Stimulated activated naive B cell treated with anti-CD40 and anti-IgM and Interleukin-4, amounts not matched to agents 10 μg/mL and 1 μg/mL and 100 μg/mL, for 72 hours (primary cell): ENCODE results near the gene XPO4.

ENCODE experiments used
- ATAC-seq, 2 donors: fragments of 150-1000 bp; cut with Tn5 transposase; replicated peaks; 2 replicates each; pipeline ENCODE4 v1.10.0; 2021; ENCODE audit warnings: moderate library complexity in 1 of 2
- DNase-seq: peaks from one replicate; pipeline ENCODE4 v3.0.0; 2021
- H3K27ac Mint-ChIP-seq: one replicate; pipeline ENCODE4 v1.8.0; 2022; ENCODE audit warnings: mild to moderate bottlenecking, mixed read lengths
- H3K27me3 Mint-ChIP-seq, 2 donors: one replicate each; pipeline ENCODE4 v1.8.0; 2022; ENCODE audit warnings: mixed read lengths in 2 of 2
- H3K36me3 Mint-ChIP-seq, 2 donors: one replicate each; pipeline ENCODE4 v1.8.0; 2022; ENCODE audit warnings: mixed read lengths in 2 of 2, mild to moderate bottlenecking in 1 of 2
- H3K4me1 Mint-ChIP-seq, 2 donors: one replicate each; pipeline ENCODE4 v1.8.0; 2022; ENCODE audit warnings: mixed read lengths in 2 of 2, mild to moderate bottlenecking in 1 of 2
- H3K4me3 Mint-ChIP-seq, 2 donors: one replicate each; pipeline ENCODE4 v1.8.0; 2022; ENCODE audit warnings: mild to moderate bottlenecking in 2 of 2, mixed read lengths in 2 of 2, moderate library complexity in 1 of 2
- H3K9me3 Mint-ChIP-seq, 2 donors: one replicate each; pipeline ENCODE4 v1.8.0; 2022; ENCODE audit warnings: mixed read lengths in 2 of 2, mild to moderate bottlenecking in 1 of 2

Gene XPO4

DNA sequence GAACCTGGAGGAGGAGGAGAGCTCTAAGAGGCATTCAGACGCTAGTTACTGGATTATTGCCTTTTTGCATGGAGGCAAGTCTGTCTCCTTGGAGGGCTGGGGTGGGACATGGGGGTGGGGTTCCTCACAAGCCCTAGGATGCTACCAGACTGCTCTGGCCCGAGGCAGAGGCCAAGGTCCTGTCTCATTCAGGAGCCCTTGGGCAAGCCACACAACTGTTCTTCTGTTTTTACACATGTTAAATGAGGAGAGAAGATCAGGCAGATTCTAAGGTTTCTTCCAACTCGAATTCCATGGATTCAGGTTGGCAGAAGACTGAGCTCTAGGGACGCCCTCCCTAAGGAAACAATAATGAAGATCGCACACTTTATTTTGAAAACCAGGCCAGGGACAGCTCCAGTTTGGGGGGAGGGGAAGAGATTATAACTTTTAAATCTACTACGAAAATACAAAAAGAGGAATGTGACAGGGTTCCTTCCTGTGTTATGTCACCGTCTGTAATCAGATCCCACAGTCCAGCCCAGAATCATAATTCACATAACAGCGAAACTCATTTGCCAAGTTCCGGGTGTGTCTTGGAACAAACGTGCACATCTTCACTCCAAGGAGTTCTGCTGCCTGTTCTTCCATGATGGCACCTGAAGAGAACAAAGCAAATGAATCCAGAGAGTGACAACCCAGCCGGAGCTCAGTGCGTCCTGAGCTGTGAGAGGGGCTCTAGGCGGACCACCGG lies 173.8 kb downstream of the XPO4 start:
- H3K27me3 Mint-ChIP-seq: no peaks in the 10 kb centered on the region
- peaks cover 20 to 25% of the 10 kb centered on the region in 2 donors for H3K36me3 Mint-ChIP-seq
- no peak overlapping the region for H3K4me3 Mint-ChIP-seq
- H3K4me1 Mint-ChIP-seq: no peaks in the 10 kb centered on the region
- no peaks in the 10 kb centered on the region for H3K9me3 Mint-ChIP-seq
- DNase-seq (no peak), ATAC-seq (no peak)
- H3K27ac Mint-ChIP-seq: no peak overlapping the region

DNA sequence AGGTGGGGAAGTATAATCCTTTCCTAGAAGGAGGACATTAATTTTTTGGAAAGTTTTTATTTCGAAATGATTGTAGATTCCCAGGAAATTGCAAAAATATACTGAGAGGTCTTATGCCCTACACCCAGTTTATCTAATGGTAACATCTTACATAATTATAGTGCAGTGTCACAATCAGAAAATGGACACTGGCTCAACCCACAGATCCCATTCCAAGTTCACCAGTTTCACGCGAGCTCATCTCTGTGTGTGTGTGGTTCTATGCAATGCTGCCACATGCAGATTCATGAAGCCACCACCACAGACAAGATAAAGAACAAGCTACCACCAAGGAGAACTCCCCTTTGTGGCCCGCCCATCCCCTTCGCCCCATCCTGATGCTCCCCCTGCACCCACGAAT lies 174.7 kb downstream of the XPO4 start:
- H3K27me3 Mint-ChIP-seq: no peaks in the 10 kb centered on the region
- no peak overlapping the region for H3K27ac Mint-ChIP-seq
- ATAC-seq (no peak), DNase-seq (no peak)
- H3K4me1 Mint-ChIP-seq: no peaks in the 10 kb centered on the region
- H3K36me3 Mint-ChIP-seq: peaks cover 20 to 25% of the 10 kb centered on the region in 2 donors
- H3K4me3 Mint-ChIP-seq: no peak overlapping the region
- no peaks in the 10 kb centered on the region for H3K9me3 Mint-ChIP-seq
